Skeletal muscle satellite cell (primary cell): ENCODE data around the gene BSCL2.
"Not testable (repeated sequence)": the region's sequence is repeated elsewhere in the genome, so short reads cannot be mapped to it uniquely, and the experiment has no call there.

Experiments
- H3K27me3 ChIP-seq: 2 replicates; pipeline ENCODE4 v1.7.0; 2013; ENCODE audit warnings: low read length; ENCODE audit not compliant: control insufficient read depth, insufficient read depth
- H3K36me3 ChIP-seq: 2 replicates; pipeline ENCODE4 v1.7.0; 2013; ENCODE audit warnings: mild to moderate bottlenecking, control low read depth, low read length; ENCODE audit not compliant: insufficient read depth
- H3K4me1 ChIP-seq: 2 replicates; pipeline ENCODE4 v1.7.0; 2013; ENCODE audit warnings: low read length; ENCODE audit not compliant: control insufficient read depth, insufficient read depth
- H3K4me2 ChIP-seq: 2 replicates; pipeline ENCODE4 v1.7.0; 2013; ENCODE audit warnings: mild to moderate bottlenecking, low read length
- H3K4me3 ChIP-seq: 2 replicates; pipeline ENCODE4 v1.7.0; 2013; ENCODE audit warnings: low read length
- H3K9ac ChIP-seq: 2 replicates; pipeline ENCODE4 v1.7.0; 2013; ENCODE audit warnings: mild to moderate bottlenecking, low read depth, low read length, moderate library complexity
- H3K9me3 ChIP-seq: replicated peaks from 2 replicates; pipeline ENCODE4 v1.7.0; 2013; ENCODE audit warnings: mild to moderate bottlenecking, control low read depth, low read length

The BSCL2 gene

DNA sequence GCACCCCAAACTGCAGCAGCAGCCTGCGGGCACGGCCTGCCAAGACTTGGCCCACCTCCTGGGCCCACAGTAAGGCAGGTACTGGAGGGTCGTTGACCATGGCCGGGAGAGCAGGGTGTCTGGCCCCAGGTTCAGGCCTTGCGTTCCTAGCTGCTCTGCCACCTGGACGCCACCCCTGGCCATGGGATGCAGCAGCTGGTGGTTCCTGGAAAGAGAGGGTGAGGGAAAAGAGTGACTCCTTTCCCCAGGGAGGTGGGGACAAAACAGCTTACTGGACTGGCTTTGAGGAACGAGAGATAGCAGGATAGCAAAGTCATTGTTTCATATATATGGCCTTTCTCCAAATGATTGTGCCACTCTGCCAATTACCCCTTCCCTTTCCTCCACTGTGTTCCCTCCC is 1.8 kb downstream of the BSCL2 start:
- Histone ChIP-seq H3K9ac (peak overlapping the region; percentile 78), H3K4me3 (peak overlapping the region; percentile 92), H3K36me3 (peaks cover 11% of the 10 kb centered on the region), H3K9me3 (no peaks in the 10 kb centered on the region), H3K27me3 (no peaks in the 10 kb centered on the region), H3K4me2 (peak overlapping the region; percentile 87), H3K4me1 (peaks cover 32% of the 10 kb centered on the region)

GRCh38 chr11:62703921-62704320 is 3.3 kb downstream of the BSCL2 start:
- not testable (repeated sequence) for H3K4me3 ChIP-seq, H3K9me3 ChIP-seq, H3K36me3 ChIP-seq, H3K9ac ChIP-seq, H3K27me3 ChIP-seq, H3K4me2 ChIP-seq
- H3K4me1 ChIP-seq: peaks cover 20% of the 10 kb centered on the region

DNA sequence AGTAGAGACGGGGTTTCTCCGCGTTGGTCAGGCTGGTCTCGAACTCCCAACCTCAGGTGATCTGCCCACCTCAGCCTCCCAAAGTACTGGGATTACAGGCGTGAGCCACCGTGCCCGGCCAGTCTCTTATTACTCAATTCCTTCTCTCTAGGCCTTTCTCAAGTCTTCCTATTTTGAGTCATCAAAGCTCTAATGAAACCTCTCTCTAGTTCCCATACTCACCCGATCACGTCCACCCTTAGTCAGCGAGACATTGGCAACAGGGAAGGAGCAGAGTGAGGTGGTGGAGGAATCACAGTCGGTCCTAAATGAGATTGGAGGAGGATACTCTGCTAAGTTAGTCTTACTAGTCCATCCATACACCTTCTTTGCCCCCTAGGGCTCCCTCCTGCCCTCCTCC is 5.0 kb downstream of the BSCL2 start:
- Histone ChIP-seq H3K9ac (no peak overlapping the region), H3K36me3 (peaks cover 10% of the 10 kb centered on the region), H3K27me3 (no peaks in the 10 kb centered on the region), H3K4me2 (no peak overlapping the region), H3K9me3 (no peaks in the 10 kb centered on the region), H3K4me1 (peaks cover 14% of the 10 kb centered on the region), H3K4me3 (no peak overlapping the region)

DNA sequence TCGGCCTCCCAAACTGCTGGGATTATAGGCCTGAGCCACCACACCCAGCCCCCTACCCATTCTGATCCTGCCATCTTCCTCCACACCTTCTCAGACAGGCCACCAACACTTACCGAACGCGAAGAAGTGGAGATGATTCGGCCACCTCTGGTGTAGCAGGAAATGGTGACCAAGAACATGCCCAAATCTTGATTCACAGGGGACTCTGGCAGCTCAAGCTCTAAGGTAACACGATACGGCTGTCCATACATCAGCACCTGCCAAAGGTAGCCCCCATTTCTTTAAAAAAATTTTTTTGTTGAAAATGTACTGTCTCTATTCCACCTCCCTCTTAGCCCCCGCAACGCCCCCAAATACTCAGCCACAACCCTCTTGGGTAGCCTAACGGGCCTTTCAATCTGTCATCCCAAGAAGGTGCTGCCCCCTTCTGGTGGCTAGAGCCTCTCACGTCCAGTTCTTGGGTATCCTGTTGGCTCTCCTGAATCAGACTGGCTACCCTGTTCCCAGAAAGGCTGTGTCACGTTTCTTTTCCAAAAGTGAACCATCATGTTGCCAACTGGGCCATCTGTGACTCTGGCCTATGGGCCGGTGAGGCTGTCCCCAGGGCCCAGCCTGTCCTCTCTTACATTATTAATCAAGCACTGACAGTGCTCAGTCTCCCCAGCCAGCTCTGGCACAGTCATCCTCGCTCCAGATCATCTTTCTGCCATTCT is 12.6 kb downstream of the BSCL2 start:
- Histone ChIP-seq H3K9me3 (no peaks in the 10 kb centered on the region), H3K4me1 (peaks cover 9% of the 10 kb centered on the region), H3K4me2 (no peak overlapping the region), H3K9ac (peak overlapping the region; percentile 22), H3K27me3 (no peaks in the 10 kb centered on the region), H3K4me3 (no peak overlapping the region), H3K36me3 (peaks cover 32% of the 10 kb centered on the region)

GRCh38 chr11:62693624-62694023 is 13.6 kb downstream of the BSCL2 start:
- not testable (repeated sequence) for H3K4me2 ChIP-seq, H3K27me3 ChIP-seq, H3K9ac ChIP-seq, H3K4me3 ChIP-seq, H3K9me3 ChIP-seq
- H3K36me3 ChIP-seq: peaks cover 32% of the 10 kb centered on the region
- peaks cover 17% of the 10 kb centered on the region for H3K4me1 ChIP-seq

GRCh38 chr11:62689421-62690183 is 17.6 kb downstream of the BSCL2 start, which contains the start of gene LRRN4CL:
TSS of gene LRRN4CL (minus strand) at chr11:62689530. CDS start at chr11:62688508, 1,022 bp downstream.
- Histone ChIP-seq H3K36me3 (peaks cover 32% of the 10 kb centered on the region), H3K4me2 (peak within 1 kb of the TSS; percentile 33), H3K9ac (peak within 1 kb of the TSS; percentile 33), H3K27me3 (no peaks in the 10 kb centered on the region), H3K4me3 (peak within 1 kb of the TSS; percentile 22), H3K4me1 (peaks cover 21% of the 10 kb centered on the region), H3K9me3 (no peaks in the 10 kb centered on the region)

DNA sequence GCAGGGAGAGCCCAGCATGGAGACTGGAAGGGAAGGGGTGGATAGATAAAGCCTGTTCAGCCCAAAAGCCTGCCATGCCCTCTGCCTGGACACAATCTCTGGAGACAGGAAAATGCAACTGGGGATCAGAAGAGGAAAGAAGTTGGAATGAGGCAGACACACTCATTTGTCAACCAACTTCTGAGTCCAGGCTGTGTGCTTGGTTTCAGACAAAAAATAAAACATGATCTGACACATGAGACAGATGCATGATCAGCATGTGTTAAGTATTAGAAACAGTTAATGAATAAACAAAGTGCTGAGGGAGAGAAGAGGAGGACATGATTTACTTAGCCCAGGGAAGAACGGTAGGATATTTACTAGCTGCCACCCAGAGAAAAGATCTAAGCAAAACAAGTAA is 18.7 kb downstream of the BSCL2 start:
- H3K4me2 ChIP-seq: peak overlapping the region; percentile 6
- no peak overlapping the region for H3K4me3 ChIP-seq
- H3K9ac ChIP-seq: no peak overlapping the region
- no peaks in the 10 kb centered on the region for H3K27me3 ChIP-seq
- H3K4me1 ChIP-seq: peaks cover 21% of the 10 kb centered on the region
- H3K36me3 ChIP-seq: peaks cover 28% of the 10 kb centered on the region
- no peaks in the 10 kb centered on the region for H3K9me3 ChIP-seq

- H3K36me3 ChIP-seq: peaks cover 24% of the 10 kb centered on the region
- peaks cover 21% of the 10 kb centered on the region for H3K4me1 ChIP-seq
- no peaks in the 10 kb centered on the region for H3K9me3 ChIP-seq
- H3K9ac ChIP-seq: no peak overlapping the region
- peak overlapping the region; percentile 6 for H3K4me2 ChIP-seq
- H3K27me3 ChIP-seq: no peaks in the 10 kb centered on the region
- H3K4me3 ChIP-seq: no peak overlapping the region
These were observed 19.5 kb downstream of the BSCL2 start for GRCh38 chr11:62687508-62688396.

GRCh38 chr11:62682518-62682917 is 24.7 kb downstream of the BSCL2 start:
- Histone ChIP-seq H3K9ac (no peak overlapping the region), H3K4me2 (no peak overlapping the region), H3K4me1 (peaks cover 20% of the 10 kb centered on the region), H3K27me3 (no peaks in the 10 kb centered on the region), H3K4me3 (no peak overlapping the region), H3K9me3 (no peaks in the 10 kb centered on the region), H3K36me3 (peaks cover 2% of the 10 kb centered on the region)

- Histone ChIP-seq H3K9me3 (no peaks in the 10 kb centered on the region), H3K4me1 (peaks cover 24% of the 10 kb centered on the region), H3K36me3 (peaks cover 13% of the 10 kb centered on the region), H3K27me3 (no peaks in the 10 kb centered on the region), H3K4me3 (no peak overlapping the region), H3K4me2 (no peak overlapping the region), H3K9ac (no peak overlapping the region)
These were observed 26.4 kb downstream of the BSCL2 start for GRCh38 chr11:62680825-62681240.
